Measurements from ENCODE around the gene KIF16B.

GRCh38 chr20:16224836-16225235, 348.4 kb downstream of the KIF16B start:
- no peak for TF ChIP-seq CTCF (conservative IDR thresholded peaks at IDR 0.05; ENCODE audit: low read depth, low read length)
- TF ChIP-seq EZH2 (IDR thresholded peaks at IDR 0.05; ENCODE audit: low read length, unreplicated experiment), result no peak

Data from PC-3 (cell line).